Epidermal melanocyte (primary cell): ENCODE data around the gene DDB1.
A peak's percentile ranks its signal among the peaks of the same experiment; 100 is the strongest.
"Not testable (repeated sequence)": the region's sequence is repeated elsewhere in the genome, so short reads cannot be mapped to it uniquely, and the experiment has no call there.

Experiments
- DNase-seq: peaks from one replicate; pipeline ENCODE4 v3.0.0; 2011; ENCODE audit warnings: low spot score; ENCODE audit not compliant: insufficient read length

Gene DDB1

GRCh38 chr11:61272731-61273130 lies 60.2 kb downstream of the DDB1 start:
- no peak for DNase-seq

DNA sequence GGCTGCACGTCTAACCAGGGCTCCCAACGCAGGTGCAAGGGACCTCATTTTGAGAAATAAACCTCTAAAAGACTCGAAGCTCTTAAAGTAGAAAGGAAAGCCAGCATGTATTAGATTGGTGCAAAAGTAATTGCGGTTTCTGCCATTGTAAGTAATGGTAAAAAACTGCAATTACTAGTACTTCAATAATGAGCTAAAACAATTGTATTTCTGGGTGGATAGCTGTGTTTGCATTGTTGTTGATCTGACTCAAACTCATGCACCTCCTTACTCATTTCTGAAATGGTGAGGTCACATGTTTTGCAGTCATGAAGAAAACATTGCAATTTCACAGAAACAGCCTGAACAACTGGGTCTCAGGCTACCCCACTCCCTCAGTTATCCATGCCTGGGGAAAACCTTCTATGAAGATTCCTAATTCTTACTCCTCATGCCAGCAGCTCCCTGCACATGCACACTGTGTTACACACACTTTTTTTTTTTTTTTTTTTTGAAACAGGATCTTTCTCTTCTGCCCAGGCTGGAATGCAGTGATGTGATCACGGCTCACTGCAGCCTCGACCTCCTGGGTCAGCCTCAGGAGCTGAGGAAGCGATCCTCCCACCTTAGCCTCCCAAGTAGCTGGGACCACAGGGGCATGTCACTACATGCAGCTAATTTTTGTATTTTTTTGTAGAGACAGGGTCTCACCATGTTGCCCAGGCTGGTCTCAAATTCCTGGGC lies 62.4 kb downstream of the DDB1 start:
- DNase-seq: no peak

DNA sequence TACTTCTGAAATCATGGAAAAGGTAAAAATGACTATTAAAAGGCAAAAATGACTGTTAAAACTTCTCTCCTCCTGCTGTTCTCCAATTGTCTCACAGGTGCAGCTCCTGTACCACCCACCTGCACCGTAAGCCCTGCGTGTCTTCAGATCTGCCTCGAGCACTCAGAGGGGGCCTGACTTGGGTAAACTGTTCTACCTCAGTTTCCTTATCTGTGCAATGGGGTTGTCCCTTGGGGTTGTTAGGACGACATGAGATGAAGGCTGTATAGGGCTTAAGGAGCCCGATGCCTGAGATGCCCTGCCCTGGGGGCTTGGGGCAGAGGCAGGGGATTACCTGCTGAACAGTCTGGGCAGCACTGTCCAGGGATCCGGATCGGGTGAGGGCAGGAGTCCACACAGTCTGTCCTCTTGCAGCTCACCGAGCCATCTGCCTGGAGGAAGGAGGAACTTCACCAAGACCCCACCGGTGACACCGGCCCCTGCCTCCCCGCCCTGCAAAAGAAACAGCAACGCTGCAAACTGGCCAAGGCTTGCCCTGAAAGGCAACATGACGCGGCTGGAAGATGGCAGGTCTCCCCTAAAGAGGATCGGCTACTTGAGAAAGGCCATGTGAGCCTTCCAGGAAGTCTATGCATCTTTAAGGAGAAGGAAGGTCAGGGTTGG lies 64.2 kb downstream of the DDB1 start:
- no peak for DNase-seq

GRCh38 chr11:61267437-61267841 lies 65.5 kb downstream of the DDB1 start:
- no peak for DNase-seq

DNA sequence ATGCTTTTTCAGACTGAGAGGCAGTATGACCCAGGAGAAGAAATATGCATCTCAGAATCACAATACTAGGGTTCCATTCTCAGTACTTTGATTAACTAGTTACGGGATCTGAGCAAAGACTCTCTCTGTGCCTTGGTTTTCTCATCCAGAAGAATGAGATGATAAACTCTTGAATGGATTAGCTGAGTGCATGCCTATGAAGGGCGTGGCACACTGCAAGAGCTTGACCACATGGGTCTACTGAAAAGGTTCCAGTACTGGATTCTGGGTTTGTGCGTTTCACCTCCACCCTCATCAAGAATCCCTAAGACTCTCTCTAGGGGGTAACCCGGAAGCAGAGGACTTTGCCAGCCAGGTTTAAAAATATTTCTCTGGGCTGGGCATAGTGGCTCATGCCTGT lies 66.3 kb downstream of the DDB1 start:
- DNase-seq: no peak

GRCh38 chr11:61265357-61265756 lies 67.5 kb downstream of the DDB1 start:
- no peak for DNase-seq

- no peak for DNase-seq
Observed at GRCh38 chr11:61264795-61265194, 68.1 kb downstream of the DDB1 start.

DNA sequence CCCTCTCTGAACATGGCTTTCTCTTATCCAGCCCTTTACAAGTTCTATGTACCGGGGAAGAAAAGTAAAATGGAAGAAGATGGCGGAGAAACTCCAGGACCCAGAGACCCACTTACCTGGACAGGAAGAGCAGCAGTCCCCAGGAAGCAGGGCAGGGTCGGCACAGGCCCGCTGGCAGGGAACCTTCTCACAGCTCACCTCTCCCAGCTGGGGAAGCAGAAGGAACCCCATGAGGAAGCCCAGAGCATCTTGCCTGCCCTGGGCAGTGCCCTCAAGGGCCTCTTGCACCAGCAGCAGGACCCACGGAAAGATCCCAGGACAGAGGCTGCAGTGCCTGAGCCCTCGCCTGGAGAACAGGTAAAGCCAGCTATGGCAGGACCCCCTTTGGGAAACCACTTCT lies 68.5 kb downstream of the DDB1 start:
- DNase-seq: no peak

- no peak for DNase-seq
Observed at GRCh38 chr11:61259363-61259762, 73.5 kb downstream of the DDB1 start.

GRCh38 chr11:61258546-61258945 lies 74.4 kb downstream of the DDB1 start:
- no peak for DNase-seq

DNA sequence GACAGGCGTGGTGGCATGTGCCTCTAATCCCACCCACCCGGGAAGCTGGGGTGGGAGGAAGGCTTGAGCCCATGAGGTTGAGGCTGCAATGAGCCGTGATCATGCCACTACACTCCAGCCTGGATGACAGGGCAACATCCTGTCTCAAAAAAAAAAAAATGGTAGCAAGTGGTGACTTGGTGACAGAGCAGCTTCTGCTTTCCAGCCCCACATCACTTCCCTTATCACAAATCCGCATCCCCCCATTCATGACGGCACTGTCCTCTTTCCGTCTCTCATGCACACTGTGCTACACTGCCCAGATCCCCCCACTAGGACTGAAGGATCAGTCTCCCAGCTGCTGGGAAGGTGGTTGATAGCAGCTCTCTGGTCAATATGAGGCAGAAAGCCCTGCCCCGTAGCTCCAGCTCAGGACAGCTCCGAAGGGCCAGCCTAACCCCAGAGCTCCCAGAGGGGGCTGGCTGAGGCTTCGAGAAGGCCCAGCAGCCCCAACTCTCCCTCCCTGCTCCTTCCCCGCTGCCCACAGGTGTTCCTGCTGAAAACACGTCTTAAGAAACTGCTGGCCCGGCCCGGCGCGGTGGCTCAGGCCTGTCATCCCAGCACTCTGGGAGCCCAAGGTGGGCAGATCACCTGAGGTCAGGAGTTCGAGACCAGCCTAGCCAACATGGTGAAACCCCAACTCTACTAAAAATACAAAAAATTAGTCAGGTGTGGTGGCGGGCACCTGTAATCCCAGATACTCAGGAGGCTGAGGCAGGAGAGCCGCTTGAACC lies 76.0 kb downstream of the DDB1 start:
- no peak for DNase-seq

- DNase-seq: peak; percentile 90
Observed at GRCh38 chr11:61254403-61255025, 78.4 kb downstream of the DDB1 start.

DNA sequence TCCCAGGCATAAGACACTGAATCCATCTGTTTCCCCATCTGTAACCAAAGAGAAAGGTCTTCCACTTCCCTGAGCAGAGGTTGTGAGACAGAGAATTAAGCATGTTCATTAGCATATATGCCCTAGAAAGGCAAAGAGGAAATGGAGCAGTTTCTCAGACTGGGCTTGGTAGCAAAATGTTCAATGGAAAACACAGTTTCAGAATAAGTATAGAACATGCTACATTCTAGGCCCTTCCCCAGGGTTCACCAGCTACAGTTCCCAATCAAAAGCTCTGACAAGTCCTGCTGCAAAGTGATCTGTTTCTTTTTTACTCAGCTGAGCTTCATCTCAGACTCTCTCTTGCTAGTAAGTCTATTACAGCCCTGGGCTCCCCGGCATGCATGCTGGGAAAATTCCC lies 80.6 kb downstream of the DDB1 start:
- DNase-seq: not testable (repeated sequence)

GRCh38 chr11:61250796-61251765 lies 81.8 kb downstream of the DDB1 start:
- DNase-seq: not testable (repeated sequence)
